Astrocyte of the cerebellum (primary cell): ENCODE measurements around the gene LIPM.

Experiments
- DNase-seq: peaks from one replicate; pipeline ENCODE4 v3.0.0-alpha.2; 2011; ENCODE audit warnings: low read depth
- H3K4me3 ChIP-seq: 2 replicates; pipeline ENCODE4 v1.5.1; 2011; ENCODE audit warnings: mild to moderate bottlenecking, low read depth, low read length, moderate library complexity
- CTCF ChIP-seq: IDR thresholded peaks from 2 replicates; pipeline ENCODE4 v1.5.1; 2012; ENCODE audit warnings: low read length, low read depth, moderate library complexity, mild to moderate bottlenecking; ENCODE audit errors: missing control alignments
- in situ Hi-C: cut with HindIII; loops from 2 replicates; pipeline ENCODE4 v1.10.0; 2017; ENCODE audit warnings: low sequenced_read_pairs

The LIPM gene

GRCh38 chr10:88802523-88803285, at the start of gene LIPM:
TSS of gene LIPM (plus strand) at chr10:88802730. CDS start at chr10:88802897, 167 bp downstream.
- no peak within 1 kb of the TSS for H3K4me3 ChIP-seq
- in situ Hi-C loops = no loop called here
- no peak for TF ChIP-seq CTCF
- DNase-seq = no peak

GRCh38 chr10:88754287-88754686, 48.2 kb upstream of the LIPM start:
- no peak overlapping the region for H3K4me3 ChIP-seq
- in situ Hi-C loops = no loop called here
- peak; percentile 18 for DNase-seq
- TF ChIP-seq CTCF = no peak

- H3K4me3 ChIP-seq = no peak overlapping the region
- no peak for TF ChIP-seq CTCF
- no peak for DNase-seq
- in situ Hi-C loops = no loop called here
These were observed 46.8 kb upstream of the LIPM start for GRCh38 chr10:88755753-88756152.

GRCh38 chr10:88756660-88757059, 45.9 kb upstream of the LIPM start:
- TF ChIP-seq CTCF = no peak
- H3K4me3 ChIP-seq = no peak overlapping the region
- in situ Hi-C loops = no loop called here
- no peak for DNase-seq

DNA sequence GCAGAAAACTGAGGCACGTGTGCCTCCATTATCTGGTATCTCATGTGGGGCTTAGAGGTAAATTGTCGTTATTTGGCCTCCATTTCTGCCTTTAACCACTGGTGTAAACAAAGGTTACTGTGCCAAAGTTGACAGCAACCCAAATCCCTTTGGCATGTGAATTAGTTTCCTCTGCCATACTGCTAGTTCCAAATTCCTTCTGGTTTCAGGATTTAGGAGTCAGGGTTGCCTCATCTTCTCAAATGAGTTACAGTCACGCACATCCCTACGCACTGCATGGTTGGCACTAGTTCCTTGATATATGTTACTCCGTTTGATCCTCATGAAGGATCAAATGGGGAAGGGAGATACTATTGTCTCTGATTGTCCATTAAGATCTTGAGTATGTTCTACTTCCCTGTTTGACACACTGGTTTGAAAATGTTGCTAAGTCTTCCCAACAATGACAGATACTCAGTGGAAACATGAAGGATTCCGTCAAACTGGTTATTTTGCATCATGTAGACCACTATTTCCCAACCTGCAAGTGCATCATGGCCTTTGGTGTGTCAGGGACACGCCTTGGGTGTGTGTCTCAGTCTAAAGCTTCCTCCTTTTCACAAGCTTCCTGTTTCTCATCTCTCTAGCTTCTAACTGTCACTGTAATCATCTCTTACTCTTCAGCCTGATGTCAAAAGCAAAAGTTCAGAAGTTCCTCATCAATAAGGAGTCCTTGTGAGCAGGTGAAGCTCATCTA, 43.0 kb upstream of the LIPM start, which contains the start of gene LIPN:
Gene LIPN (plus strand): TSS at position 655 of the 736 bp plus-strand sequence. CDS start 1,386 bp downstream, outside the sequence.
- no peak for DNase-seq
- no peak within 1 kb of the TSS for H3K4me3 ChIP-seq
- in situ Hi-C loops = no loop called here
- no peak for TF ChIP-seq CTCF

- TF ChIP-seq CTCF = no peak
- DNase-seq = no peak
- in situ Hi-C loops = no loop called here
- no peak overlapping the region for H3K4me3 ChIP-seq
These were observed 39.6 kb upstream of the LIPM start for GRCh38 chr10:88762906-88763305.
